NCI-H2227 (cell line): ENCODE measurements around the gene ANGPTL7.
"Not testable (repeated sequence)": the region's sequence is repeated elsewhere in the genome, so short reads cannot be mapped to it uniquely, and the experiment has no call there.

Experiments
- DNase-seq: peaks from one replicate; lab custom pipeline; 2025; ENCODE audit not compliant: unreplicated experiment; lab: John Stamatoyannopoulos, UW

The ANGPTL7 gene

GRCh38 chr1:11188858-11189451 lies at the start of gene ANGPTL7:
TSS of gene ANGPTL7 (plus strand) at chr1:11189355. CDS start at chr1:11189580, 225 bp downstream.
- DNase-seq: peak; percentile 20

- no peak for DNase-seq
Measured at GRCh38 chr1:11142618-11143391, 46.4 kb upstream of the ANGPTL7 start.

GRCh38 chr1:11143401-11143800 lies 45.8 kb upstream of the ANGPTL7 start:
- no peak for DNase-seq

- DNase-seq: no peak
Measured at GRCh38 chr1:11143907-11144306, 45.2 kb upstream of the ANGPTL7 start.

- DNase-seq: no peak
Measured at GRCh38 chr1:11144570-11145256, 44.4 kb upstream of the ANGPTL7 start.

GRCh38 chr1:11145741-11146140 lies 43.4 kb upstream of the ANGPTL7 start:
- no peak for DNase-seq

GRCh38 chr1:11147197-11147770 lies 41.9 kb upstream of the ANGPTL7 start:
- DNase-seq: peak; percentile 56

GRCh38 chr1:11150326-11150725 lies 38.8 kb upstream of the ANGPTL7 start:
- DNase-seq: no peak

GRCh38 chr1:11151114-11151513 lies 38.0 kb upstream of the ANGPTL7 start:
- no peak for DNase-seq

- no peak for DNase-seq
Measured at GRCh38 chr1:11151826-11152612, 37.1 kb upstream of the ANGPTL7 start.

GRCh38 chr1:11152755-11153154 lies 36.4 kb upstream of the ANGPTL7 start:
- no peak for DNase-seq

- no peak for DNase-seq
Measured at GRCh38 chr1:11153184-11153583, 36.0 kb upstream of the ANGPTL7 start.

GRCh38 chr1:11156441-11156840 lies 32.7 kb upstream of the ANGPTL7 start:
- no peak for DNase-seq

- no peak for DNase-seq
Measured at GRCh38 chr1:11156963-11157362, 32.2 kb upstream of the ANGPTL7 start.

GRCh38 chr1:11157394-11157793 lies 31.8 kb upstream of the ANGPTL7 start:
- no peak for DNase-seq

- no peak for DNase-seq
Measured at GRCh38 chr1:11157867-11158266, 31.3 kb upstream of the ANGPTL7 start.

GRCh38 chr1:11158291-11158690 lies 30.9 kb upstream of the ANGPTL7 start:
- DNase-seq: no peak

- DNase-seq: no peak
Measured at GRCh38 chr1:11158720-11159321, 30.3 kb upstream of the ANGPTL7 start.

GRCh38 chr1:11162752-11163151 lies 26.4 kb upstream of the ANGPTL7 start:
- DNase-seq: not testable (repeated sequence)

GRCh38 chr1:11166744-11167143 lies 22.4 kb upstream of the ANGPTL7 start:
- DNase-seq: not testable (repeated sequence)
